Endodermal cell (in vitro differentiated cells): ENCODE data around the gene SLC7A14. TPM values are rescaled to one million over a fixed set of nuclear protein-coding genes. Genes with fewer than 3 reads are reported as not detected.

ENCODE experiments used
- DNase-seq: peaks from one replicate; pipeline ENCODE4 v3.0.0-alpha.2; 2017
- H3K27ac ChIP-seq: 2 replicates; pipeline ENCODE4 v1.5.1; 2013; ENCODE audit warnings: mild to moderate bottlenecking, low read depth, low read length, moderate library complexity
- H3K27me3 ChIP-seq: 2 replicates; pipeline ENCODE4 v1.6.1; 2013; ENCODE audit warnings: mild to moderate bottlenecking, low read length, moderate library complexity; ENCODE audit not compliant: insufficient read depth, control insufficient read depth, poor library complexity, severe bottlenecking
- H3K36me3 ChIP-seq: 2 replicates; pipeline ENCODE4 v1.7.0; 2013; ENCODE audit warnings: mild to moderate bottlenecking, low read length, moderate library complexity; ENCODE audit not compliant: control insufficient read depth, insufficient read depth
- H3K4me1 ChIP-seq: one replicate; pipeline ENCODE4 v1.7.0; 2013; ENCODE audit warnings: low read length; ENCODE audit not compliant: control insufficient read depth, insufficient read depth
- H3K4me3 ChIP-seq: 2 replicates; pipeline ENCODE4 v1.5.1; 2013; ENCODE audit warnings: mild to moderate bottlenecking, low read length, moderate library complexity
- H3K9ac ChIP-seq: 2 replicates; pipeline ENCODE4 v1.6.1; 2013; ENCODE audit warnings: mild to moderate bottlenecking, low read length, moderate library complexity; ENCODE audit not compliant: poor library complexity, severe bottlenecking; ENCODE audit errors: extremely low read depth
- H3K9me3 ChIP-seq: 2 replicates; pipeline ENCODE4 v1.6.1; 2013; ENCODE audit warnings: mild to moderate bottlenecking, low read length, moderate library complexity; ENCODE audit not compliant: control insufficient read depth
- H3K27ac Mint-ChIP-seq: 2 replicates; pipeline ENCODE4 v1.8.0; 2020; ENCODE audit warnings: mixed read lengths
- H3K27me3 Mint-ChIP-seq: 2 replicates; pipeline ENCODE4 v1.8.0; 2021; ENCODE audit warnings: mild to moderate bottlenecking, mixed read lengths; ENCODE audit not compliant: insufficient read depth
- H3K36me3 Mint-ChIP-seq: 2 replicates; pipeline ENCODE4 v1.8.0; 2020; ENCODE audit warnings: low read depth, mixed read lengths
- H3K4me1 Mint-ChIP-seq: 2 replicates; pipeline ENCODE4 v1.8.0; 2020; ENCODE audit warnings: mixed read lengths
- H3K4me3 Mint-ChIP-seq: 2 replicates; pipeline ENCODE4 v1.8.0; 2020; ENCODE audit warnings: mild to moderate bottlenecking, moderate library complexity, mixed read lengths
- H3K9me3 Mint-ChIP-seq: 2 replicates; pipeline ENCODE4 v1.8.0; 2020; ENCODE audit warnings: mild to moderate bottlenecking, mixed read lengths
- CTCF ChIP-seq: fragments of 200-600 bp; sonication (generic); conservative IDR thresholded peaks from 2 replicates; pipeline ENCODE4 v1.5.0; 2021; ENCODE audit warnings: antibody characterized with exemption, mild to moderate bottlenecking
- WGBS, 2 experiments: methylation state at CpG; one replicate each; pipeline versions ENCODE4 v1.1.5 to v1.1.7; 2013; ENCODE audit warnings: missing lambda C conversion rate in 2 of 2, mixed read lengths in 1 of 2; ENCODE audit not compliant: insufficient coverage in 1 of 2, insufficient read length in 1 of 2; 5-methylcytosine and 5-hydroxymethylcytosine counted together
- total RNA-seq, 2 donors: library from RNA; stranded (reverse); fragmentation: NEBNext Ultra II Directional in 1 of 2; extraction: Animal tissue kit (Norgen Biotek cat#: 25700) in 1 of 2; gene quantifications; 2 replicates in 1 of 2; 3 replicates in 1 of 2; pipeline ENCODE4 v1.2.1, GENCODE V29; 2021

SLC7A14 gene
- total RNA-seq, 2 donors from 2014 or later, result 0.29 to 0.42 TPM

GRCh38 chr3:170470063-170471016 is 115.5 kb downstream of the SLC7A14 start:
- no peaks in the 10 kb centered on the region for H3K27me3 Mint-ChIP-seq
- Histone ChIP-seq H3K4me1 (peaks cover 15% of the 10 kb centered on the region), H3K9me3 (no peaks in the 10 kb centered on the region), H3K36me3 (no peaks in the 10 kb centered on the region), H3K27me3 (no peaks in the 10 kb centered on the region), H3K9ac (no peak overlapping the region), H3K27ac (peak overlapping the region; percentile 33), H3K4me3 (no peak overlapping the region)
- H3K36me3 Mint-ChIP-seq, result no peaks in the 10 kb centered on the region
- H3K27ac Mint-ChIP-seq, result peak overlapping the region; percentile 40
- no peaks in the 10 kb centered on the region for H3K9me3 Mint-ChIP-seq
- WGBS, 2 experiments, result 72 to 84% methylated on average over 4 to 7 of the region's 9 CpGs
- H3K4me3 Mint-ChIP-seq, result no peak overlapping the region
- no peak for DNase-seq
- peaks cover 52% of the 10 kb centered on the region for H3K4me1 Mint-ChIP-seq
- no peak for TF ChIP-seq CTCF

GRCh38 chr3:170469151-170470062 is 116.5 kb downstream of the SLC7A14 start:
- Histone ChIP-seq H3K27ac (no peak overlapping the region), H3K36me3 (no peaks in the 10 kb centered on the region), H3K9ac (no peak overlapping the region), H3K4me1 (peaks cover 8% of the 10 kb centered on the region), H3K9me3 (no peaks in the 10 kb centered on the region), H3K27me3 (no peaks in the 10 kb centered on the region), H3K4me3 (no peak overlapping the region)
- TF ChIP-seq CTCF, result no peak
- peaks cover 45% of the 10 kb centered on the region for H3K4me1 Mint-ChIP-seq
- WGBS, 2 experiments, result 86 to 87% methylated on average over 3 to 5 of the region's 5 CpGs
- DNase-seq, result no peak
- no peak overlapping the region for H3K27ac Mint-ChIP-seq
- no peak overlapping the region for H3K4me3 Mint-ChIP-seq
- H3K36me3 Mint-ChIP-seq, result no peaks in the 10 kb centered on the region
- no peaks in the 10 kb centered on the region for H3K27me3 Mint-ChIP-seq
- no peaks in the 10 kb centered on the region for H3K9me3 Mint-ChIP-seq

GRCh38 chr3:170467571-170468147 is 118.2 kb downstream of the SLC7A14 start:
- Histone ChIP-seq H3K4me1 (no peaks in the 10 kb centered on the region), H3K27me3 (no peaks in the 10 kb centered on the region), H3K9ac (no peak overlapping the region), H3K9me3 (no peaks in the 10 kb centered on the region), H3K4me3 (no peak overlapping the region), H3K27ac (no peak overlapping the region), H3K36me3 (no peaks in the 10 kb centered on the region)
- Mint-ChIP-seq H3K27me3 (no peaks in the 10 kb centered on the region), H3K9me3 (no peaks in the 10 kb centered on the region), H3K4me3 (no peak overlapping the region), H3K27ac (no peak overlapping the region), H3K36me3 (no peaks in the 10 kb centered on the region), H3K4me1 (peaks cover 35% of the 10 kb centered on the region)
- 90 to 93% methylated on average over 6 to 7 of the region's 7 CpGs for WGBS, 2 experiments
- no peak for DNase-seq
- no peak for TF ChIP-seq CTCF
